ENCODE data around the gene PRXL2A. TPM values are rescaled to one million over a fixed set of nuclear protein-coding genes. Genes with fewer than 3 reads are reported as not detected.

Gene PRXL2A
- total and polyA plus RNA-seq, 10 of the 15 experiments (the other 5 are each of a cell fraction or from before 2014, with no cell fraction given): 2.8 to 15.6 (median 11.1) TPM

GRCh38 chr10:80459047-80459865 lies 50.9 kb downstream of the PRXL2A start (continued):
- TF ChIP-seq SREBF1 (IDR thresholded peaks at IDR 0.05; ENCODE audit: low read length) (no peak), NKRF (conservative IDR thresholded peaks at IDR 0.05) (no peak), LARP7 (IDR thresholded peaks at IDR 0.05) (peak; percentile 43; the same call in 1 of the 2 replicates), CHD2 (IDR thresholded peaks at IDR 0.05; ENCODE audit: borderline replicate concordance, low read depth, low read length) (peak; percentile 13; the same call in 1 of the 2 replicates), NBN (IDR thresholded peaks at IDR 0.05) (peak; percentile 64; the same call in 1 of the 2 replicates), PRDM15 (CRISPR knock-in tag; IDR thresholded peaks at IDR 0.05) (no peak), BHLHE40 (IDR thresholded peaks at IDR 0.05; ENCODE audit: borderline replicate concordance in 1 of 2, low read depth in 2 of 2, low read length in 1 of 2) (peak; percentile 16 to 23; a peak in 1 of 4 replicates), ZBED1 (IDR thresholded peaks at IDR 0.05; ENCODE audit: borderline replicate concordance) (no peak), ZBTB11 (CRISPR knock-in tag; IDR thresholded peaks at IDR 0.05) (no peak), TCF7 (IDR thresholded peaks at IDR 0.05; ENCODE audit: borderline replicate concordance) (no peak), POLR2AphosphoS2 (IDR thresholded peaks at IDR 0.05; ENCODE audit: low read depth, low read length) (no peak), SMAD1 (IDR thresholded peaks at IDR 0.05; ENCODE audit: low read depth, partially characterized antibody) (no peak), ZBTB33 (IDR thresholded peaks at IDR 0.05) (no peak), WRNIP1 (IDR thresholded peaks at IDR 0.05; ENCODE audit: borderline replicate concordance, low read depth, low read length) (0 out of 2 replicates have a peak, but pooled peaks have one; percentile 73), SUPT20H (IDR thresholded peaks at IDR 0.05; ENCODE audit: borderline replicate concordance, control insufficient read depth, low read depth, low read length) (no peak)

Measured in GM12878 (cell line).